HCT116 (cell line): ENCODE measurements around the gene CLCN1. TPM values are rescaled to one million over a fixed set of nuclear protein-coding genes. Genes with fewer than 3 reads are reported as not detected.

Experiments used
- ATAC-seq: fragments of 200-7000 bp; cut with Tn5 transposase; 2 replicates; pipeline ENCODE4 v1.9.1; 2020; ENCODE audit warnings: mild to moderate bottlenecking, moderate library complexity
- BruUV-seq: library from RNA; stranded (reverse); fragments of 400-500 nt; replicated peaks from 2 replicates; lab custom pipeline; 2021; lab: Mats Ljungman, UMichigan
- CTCF ChIA-PET: fragments of 300-600 bp; sonication (Branson Sonifier 250); formaldehyde crosslinking; loops from one replicate; lab custom pipeline; 2021; ENCODE audit warnings: antibody characterized with exemption; lab: Charles Lee
- POLR2A ChIA-PET: fragments of 300-600, 350-600 bp; sonication (Branson Sonifier 250); formaldehyde crosslinking; loops from one replicate; lab custom pipeline; 2021; ENCODE audit warnings: antibody characterized with exemption; lab: Charles Lee
- RAD21 ChIA-PET, 2 experiments: fragments of 300-600 bp; sonication (Branson Sonifier 250); formaldehyde crosslinking; loops; one replicate each; lab custom pipeline; 2023; ENCODE audit warnings: low total read pairs in 2 of 2; ENCODE audit not compliant: uncharacterized antibody in 2 of 2, unreplicated experiment in 2 of 2, low non-redundant PET in 1 of 2; lab: Charles Lee
- DNase-seq: peaks from one replicate; pipeline ENCODE4 v3.0.0-alpha.2; 2010; ENCODE audit warnings: low read depth, low spot score
- H2AFZ ChIP-seq: fragments of 200-600 bp; shearing (Covaris generic), sonication (generic); 2 replicates; pipeline ENCODE4 v1.6.1; 2017; ENCODE audit warnings: low read depth, mixed run types, mixed read lengths, antibody characterized with exemption, low read length; ENCODE audit not compliant: poor library complexity, severe bottlenecking
- H3K27ac ChIP-seq: 2 replicates; pipeline ENCODE4 v1.5.1; 2012; ENCODE audit warnings: low read depth, low read length
- H3K27me3 ChIP-seq: fragments of 200-600 bp; sonication (generic); 2 replicates; pipeline ENCODE4 v1.6.1; 2016; ENCODE audit warnings: mixed run types, low read length, mixed read lengths; ENCODE audit not compliant: insufficient read depth
- H3K36me3 ChIP-seq, 2 experiments: fragments of 200-500 bp in 1 of 2; fragments of 200-600 bp in 1 of 2; sonication (Bioruptor generic) in 1 of 2; sonication (generic) in 1 of 2; 2 replicates each; pipeline versions ENCODE4 v1.5.1 to v1.6.1; 2014 to 2016; ENCODE audit warnings: low read length in 2 of 2, inconsistent platforms in 1 of 2, mixed read lengths in 1 of 2, mixed run types in 1 of 2; ENCODE audit not compliant: insufficient read depth in 2 of 2, control insufficient read depth in 1 of 2
- H3K4me1 ChIP-seq, 2 experiments: fragments of 200-600 bp in 1 of 2; sonication (generic) in 1 of 2; 2 replicates each; pipeline versions ENCODE4 v1.5.1 to v1.6.1; 2012 to 2017; ENCODE audit warnings: low read length in 2 of 2, inconsistent platforms in 1 of 2, mild to moderate bottlenecking in 1 of 2, mixed read lengths in 1 of 2, mixed run types in 1 of 2, moderate library complexity in 1 of 2; ENCODE audit not compliant: insufficient read depth in 2 of 2, control insufficient read depth in 1 of 2
- H3K4me2 ChIP-seq: fragments of 200-600 bp; sonication (generic); 2 replicates; pipeline ENCODE4 v1.6.1; 2017; ENCODE audit warnings: mixed run types, low read length, mixed read lengths
- H3K4me3 ChIP-seq, 2 experiments: fragments of 200-600 bp in 1 of 2; sonication (generic) in 1 of 2; replicated peaks in 1 of 2; 2 replicates each; pipeline ENCODE4 v1.5.1; 2011 to 2016; ENCODE audit warnings: low read length in 2 of 2, control low read depth in 1 of 2, low read depth in 1 of 2, mild to moderate bottlenecking in 1 of 2, mixed read lengths in 1 of 2, mixed run types in 1 of 2
- H3K79me2 ChIP-seq: fragments of 200-600 bp; sonication (generic); 2 replicates; pipeline ENCODE4 v1.6.1; 2017; ENCODE audit warnings: mild to moderate bottlenecking, mixed run types, low read length, moderate library complexity, mixed read lengths; ENCODE audit not compliant: insufficient read depth
- H3K9ac ChIP-seq: fragments of 200-600 bp; sonication (generic); 2 replicates; pipeline ENCODE4 v1.6.1; 2016; ENCODE audit warnings: low read length, mixed read lengths
- H3K9me2 ChIP-seq: fragments of 200-600 bp; sonication (generic), shearing (Covaris generic); 2 replicates; pipeline ENCODE4 v1.6.1; 2017; ENCODE audit warnings: mixed run types, mild to moderate bottlenecking, moderate library complexity; ENCODE audit not compliant: insufficient read depth
- H3K9me3 ChIP-seq, 2 experiments: fragments of 200-500 bp in 1 of 2; fragments of 200-600 bp in 1 of 2; sonication (Bioruptor generic) in 1 of 2; sonication (generic) in 1 of 2; 2 replicates each; pipeline ENCODE4 v1.6.1; 2014 to 2017; ENCODE audit warnings: low read length in 2 of 2, mixed read lengths in 2 of 2, inconsistent platforms in 1 of 2, low read depth in 1 of 2, mild to moderate bottlenecking in 1 of 2, mixed run types in 1 of 2, moderate library complexity in 1 of 2; ENCODE audit not compliant: control insufficient read depth in 1 of 2, insufficient read depth in 1 of 2
- H4K20me1 ChIP-seq: fragments of 200-600 bp; sonication (generic), shearing (Covaris generic); 2 replicates; pipeline ENCODE4 v1.6.1; 2017; ENCODE audit warnings: mixed run types, mild to moderate bottlenecking, moderate library complexity; ENCODE audit not compliant: insufficient read depth
- CBX3 ChIP-seq: IDR thresholded peaks from 2 replicates; pipeline ENCODE4 v1.6.1; 2012; ENCODE audit warnings: low read depth
- CEBPB ChIP-seq: IDR thresholded peaks from 2 replicates; pipeline ENCODE4 v1.6.1; 2012; ENCODE audit warnings: low read depth
- CTCF ChIP-seq, 3 experiments: fragments of 200-600 bp in 1 of 3; sonication (generic) in 1 of 3; IDR thresholded peaks in 2 of 3; conservative IDR thresholded peaks in 1 of 3; 2 replicates each; pipeline ENCODE4 v1.5.1; 2012 to 2017; ENCODE audit warnings: low read depth in 2 of 3, low read length in 2 of 3, antibody characterized with exemption in 1 of 3, borderline replicate concordance in 1 of 3, control low read depth in 1 of 3, mild to moderate bottlenecking in 1 of 3, mixed read lengths in 1 of 3, mixed run types in 1 of 3, moderate library complexity in 1 of 3; ENCODE audit not compliant: insufficient read depth in 1 of 3
- EGR1 ChIP-seq: IDR thresholded peaks from 2 replicates; pipeline ENCODE4 v1.6.1; 2012; ENCODE audit warnings: low read depth
- ELF1 ChIP-seq: IDR thresholded peaks from 2 replicates; pipeline ENCODE4 v1.6.1; 2012; ENCODE audit warnings: low read depth, borderline replicate concordance
- EZH2 ChIP-seq: fragments of 200-600 bp; sonication (generic); IDR thresholded peaks from 2 replicates; pipeline ENCODE4 v1.6.1; 2017; ENCODE audit warnings: antibody characterized with exemption, mixed run types
- EZH2phosphoT487 ChIP-seq: fragments of 200-600 bp; IDR thresholded peaks from 2 replicates; pipeline ENCODE4 v1.6.1; 2018; ENCODE audit warnings: antibody characterized with exemption, borderline replicate concordance
- RAD21 ChIP-seq: IDR thresholded peaks from 2 replicates; pipeline ENCODE4 v1.6.1; 2012; ENCODE audit warnings: low read depth, mild to moderate bottlenecking
- SIN3A ChIP-seq: IDR thresholded peaks from 2 replicates; pipeline ENCODE4 v1.6.1; 2012; ENCODE audit warnings: low read depth
- SP1 ChIP-seq: IDR thresholded peaks from 2 replicates; pipeline ENCODE4 v1.6.1; 2012; ENCODE audit warnings: low read depth
- SRF ChIP-seq: IDR thresholded peaks from 2 replicates; pipeline ENCODE4 v1.6.1; 2012; ENCODE audit warnings: low read depth
- TCF7L2 ChIP-seq: IDR thresholded peaks from 2 replicates; pipeline ENCODE4 v1.7.0; 2011; ENCODE audit warnings: borderline replicate concordance, inconsistent platforms; ENCODE audit not compliant: insufficient read depth, insufficient read length; ENCODE audit errors: extremely low read depth
- YY1 ChIP-seq: IDR thresholded peaks from 2 replicates; pipeline ENCODE4 v1.6.1; 2011; ENCODE audit warnings: low read length, low read depth, moderate library complexity, mild to moderate bottlenecking; ENCODE audit not compliant: insufficient replicate concordance; ENCODE audit errors: extremely low read depth
- ZNF274 ChIP-seq: fragments of 200-500 bp; sonication (Bioruptor generic); IDR thresholded peaks from 2 replicates; pipeline ENCODE4 v1.6.1; 2014; ENCODE audit warnings: mild to moderate bottlenecking, low read depth, low read length, inconsistent platforms
- intact Hi-C: fragments of 100-400 bp; cut with micrococcal nuclease; formaldehyde crosslinking; loops from 2 replicates; pipeline ENCODE4 v1.10.0; 2022
- total RNA-seq: library from RNA; stranded (reverse); gene quantifications from one replicate; pipeline ENCODE4 v1.2.1, GENCODE V29; 2021; ENCODE audit not compliant: unreplicated experiment
- TF ChIP-seq, protein P1 (sequence below): IDR thresholded peaks from 2 replicates; pipeline ENCODE4 v1.6.1; 2012

Gene CLCN1
- total RNA-seq, 1 experiment from 2014 or later: 0.47 TPM

DNA sequence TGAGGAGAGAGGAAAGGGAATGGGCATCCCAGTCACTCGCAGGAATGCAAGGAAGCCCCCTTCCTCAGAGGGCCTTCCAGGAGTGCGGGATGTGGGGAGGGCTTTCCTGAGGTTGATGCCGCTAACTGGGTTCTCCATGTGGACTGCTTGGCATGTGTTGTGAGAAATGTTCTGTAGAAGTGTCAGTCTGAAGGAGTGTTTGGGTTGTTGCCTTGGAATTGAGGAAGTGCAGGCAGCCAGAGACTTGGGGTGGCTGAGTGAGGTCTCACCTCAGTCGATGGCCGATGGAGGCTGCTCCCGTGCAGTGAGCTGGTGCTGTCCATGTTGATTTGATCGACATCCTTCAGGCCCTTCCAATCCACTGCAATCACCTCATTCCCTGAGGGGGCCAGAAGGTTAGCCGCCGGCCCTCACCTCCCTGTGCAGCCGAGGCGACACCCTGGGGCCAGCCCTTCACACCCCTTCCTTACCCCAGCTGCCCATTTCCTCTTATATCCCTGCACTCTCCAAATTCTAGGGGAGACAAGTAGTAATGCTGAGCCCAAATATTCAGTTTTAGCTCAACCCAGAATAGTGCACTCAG lies 44.0 kb downstream of the CLCN1 start:
- ATAC-seq (no peak), DNase-seq (no peak)
- ChIA-PET POLR2A (no interaction called here), CTCF (no interaction called here), RAD21 (no interaction called here)
- H3K27ac ChIP-seq: no peak overlapping the region
- TF ChIP-seq TCF7L2: no peak
- TF ChIP-seq ELF1: no peak
- TF ChIP-seq YY1: no peak
- no peak for TF ChIP-seq EGR1
- no peak for TF ChIP-seq EZH2
- TF ChIP-seq, protein P1, sequence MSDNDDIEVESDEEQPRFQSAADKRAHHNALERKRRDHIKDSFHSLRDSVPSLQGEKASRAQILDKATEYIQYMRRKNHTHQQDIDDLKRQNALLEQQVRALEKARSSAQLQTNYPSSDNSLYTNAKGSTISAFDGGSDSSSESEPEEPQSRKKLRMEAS: no peak
- TF ChIP-seq EZH2phosphoT487: no peak
- TF ChIP-seq SIN3A: no peak
- no peak for TF ChIP-seq CTCF (IDR thresholded peaks at IDR 0.05 in 2 of 3, conservative IDR thresholded peaks at IDR 0.05 in 1 of 3; ENCODE audit: borderline replicate concordance in 1 of 3, insufficient read depth in 1 of 3, low read depth in 2 of 3, low read length in 2 of 3)
- TF ChIP-seq CEBPB: no peak
- no peak for TF ChIP-seq RAD21
- no peak for TF ChIP-seq ZNF274
- no peak for TF ChIP-seq SP1
- TF ChIP-seq SRF: no peak
- TF ChIP-seq CBX3: no peak
- H3K27me3 ChIP-seq: no peaks in the 10 kb centered on the region
- no peak overlapping the region for H3K4me3 ChIP-seq
- no TSS peak for BruUV-seq
- H3K9me2 ChIP-seq: no peaks in the 10 kb centered on the region
- H3K36me3 ChIP-seq: no peaks in the 10 kb centered on the region
- intact Hi-C loops: no loop called here
- no peak overlapping the region for H2AFZ ChIP-seq
- H3K9ac ChIP-seq: no peak overlapping the region
- no peaks in the 10 kb centered on the region for H3K79me2 ChIP-seq
- no peaks in the 10 kb centered on the region for H4K20me1 ChIP-seq
- no peak overlapping the region for H3K4me2 ChIP-seq
- H3K9me3 ChIP-seq: no peaks in the 10 kb centered on the region
- peaks cover 0 to 6% of the 10 kb centered on the region in 2 experiments; a peak in 1 of 4 replicates for H3K4me1 ChIP-seq
